ENCODE data around the gene TRAPPC2L.
A peak's percentile ranks its signal among the peaks of the same experiment; 100 is the strongest.

TRAPPC2L gene

GRCh38 chr16:88856828-88857727, at the start of gene TRAPPC2L, which contains the start of gene GALNS:
Gene TRAPPC2L, plus strand, starts transcription at chr16:88857127. Its CDS starts 24 bp downstream, at chr16:88857151.
Gene GALNS, minus strand, starts transcription at chr16:88856947. Its CDS starts 70 bp downstream, at chr16:88856877.
- peak; percentile 99 for DNase-seq

GRCh38 chr16:88807142-88807625, 49.7 kb upstream of the TRAPPC2L start:
- DNase-seq: no peak

- no peak for DNase-seq
These were observed 49.1 kb upstream of the TRAPPC2L start for GRCh38 chr16:88807626-88808453.

- DNase-seq: no peak
These were observed 47.8 kb upstream of the TRAPPC2L start for GRCh38 chr16:88809068-88809675.

GRCh38 chr16:88809676-88810165, 47.2 kb upstream of the TRAPPC2L start:
- no peak for DNase-seq

- DNase-seq: no peak
These were observed 46.6 kb upstream of the TRAPPC2L start for GRCh38 chr16:88810166-88810911.

GRCh38 chr16:88810912-88811768, 45.8 kb upstream of the TRAPPC2L start:
- DNase-seq: peak; percentile 53

GRCh38 chr16:88811769-88812512, 45.0 kb upstream of the TRAPPC2L start, which contains the start of gene APRT:
Gene APRT, minus strand, starts transcription at chr16:88811928. Its CDS starts 29 bp downstream, at chr16:88811899.
- peak; percentile 97 for DNase-seq

- DNase-seq: no peak
These were observed 44.2 kb upstream of the TRAPPC2L start for GRCh38 chr16:88812513-88813268.

GRCh38 chr16:88813269-88814143, 43.4 kb upstream of the TRAPPC2L start:
- DNase-seq: no peak

GRCh38 chr16:88814144-88814502, 42.8 kb upstream of the TRAPPC2L start:
- DNase-seq: no peak

- no peak for DNase-seq
These were observed 41.7 kb upstream of the TRAPPC2L start for GRCh38 chr16:88815227-88815626.

GRCh38 chr16:88815901-88816589, 40.9 kb upstream of the TRAPPC2L start:
- DNase-seq: peak; percentile 57

GRCh38 chr16:88816736-88817535, 40.0 kb upstream of the TRAPPC2L start:
- DNase-seq: no peak

- DNase-seq: no peak
These were observed 38.9 kb upstream of the TRAPPC2L start for GRCh38 chr16:88817785-88818574.

GRCh38 chr16:88818575-88818874, 38.4 kb upstream of the TRAPPC2L start:
- DNase-seq: no peak
